ENCODE measurements around the gene D2HGDH.

- no peak for TF ChIP-seq CTCF (IDR thresholded peaks at IDR 0.05; ENCODE audit: low read length)
- no peak for TF ChIP-seq EZH2 (optimal IDR thresholded peaks at IDR 0.05; ENCODE audit: low read depth, low read length)
These were observed 4.6 kb upstream of the D2HGDH start for GRCh38 chr2:241729868-241730267.
